ENCODE data around the gene ZNF491. TPM values are rescaled to one million over a fixed set of nuclear protein-coding genes. Genes with fewer than 3 reads are reported as not detected.
"Not testable (repeated sequence)": the region's sequence is repeated elsewhere in the genome, so short reads cannot be mapped to it uniquely, and the experiment has no call there.

The ZNF491 gene
- total RNA-seq, 1 donor from 2014 or later, result 5.2 TPM

- H3K36me3 ChIP-seq, result peaks cover 0 to 27% of the 10 kb centered on the region in 2 donors
- no peak overlapping the region for H3K4me3 ChIP-seq
- no peaks in the 10 kb centered on the region for H3K4me1 ChIP-seq
- no peak overlapping the region for H3K27ac ChIP-seq
- DNase-seq (ENCODE audit: extremely low spot score in 2 of 2), result no peak
- H3K27me3 ChIP-seq, result no peaks in the 10 kb centered on the region
- H3K9me3 ChIP-seq, result no peaks in the 10 kb centered on the region
- intact Hi-C loops (cut with DNase I), result no loop called here
- TF ChIP-seq CTCF (IDR thresholded peaks at IDR 0.05) (no peak), POLR2AphosphoS5 (IDR thresholded peaks at IDR 0.05; ENCODE audit: insufficient read depth in 1 of 2, low read depth in 1 of 2) (no peak), POLR2A (IDR thresholded peaks at IDR 0.05) (no peak)
Measured at GRCh38 chr19:11821474-11822109, 23.3 kb downstream of the ZNF491 start.

GRCh38 chr19:11828957-11829876, 30.9 kb downstream of the ZNF491 start:
- H3K4me3 ChIP-seq; intact Hi-C loops (cut with DNase I); H3K4me1 ChIP-seq; H3K27ac ChIP-seq; H3K27me3 ChIP-seq; DNase-seq (ENCODE audit: extremely low spot score in 2 of 2): not testable (repeated sequence)
- Histone ChIP-seq H3K36me3 (peaks cover 0 to 80% of the 10 kb centered on the region in 2 donors), H3K9me3 (peaks cover 29% of the 10 kb centered on the region)

- DNase-seq (ENCODE audit: extremely low spot score in 2 of 2), result no peak
- Histone ChIP-seq H3K4me1 (no peaks in the 10 kb centered on the region), H3K4me3 (peak overlapping the region in 1 of 2 donors; percentile 10), H3K9me3 (peaks cover 27% of the 10 kb centered on the region), H3K27me3 (no peaks in the 10 kb centered on the region), H3K36me3 (peaks cover 0 to 73% of the 10 kb centered on the region in 2 donors), H3K27ac (no peak overlapping the region)
- TF ChIP-seq CTCF (IDR thresholded peaks at IDR 0.05) (no peak), POLR2A (IDR thresholded peaks at IDR 0.05) (no peak), POLR2AphosphoS5 (IDR thresholded peaks at IDR 0.05; ENCODE audit: insufficient read depth in 1 of 2, low read depth in 1 of 2) (no peak)
- intact Hi-C loops (cut with DNase I), result no loop called here
Measured at GRCh38 chr19:11832253-11832912, 34.1 kb downstream of the ZNF491 start.

- DNase-seq (ENCODE audit: extremely low spot score in 2 of 2), result no peak
- intact Hi-C loops (cut with DNase I), result no loop called here
- no peaks in the 10 kb centered on the region for H3K27me3 ChIP-seq
- H3K4me3 ChIP-seq, result no peak overlapping the region
- TF ChIP-seq CTCF (IDR thresholded peaks at IDR 0.05), result no peak
- no peak for TF ChIP-seq POLR2A (IDR thresholded peaks at IDR 0.05)
- TF ChIP-seq POLR2AphosphoS5 (IDR thresholded peaks at IDR 0.05; ENCODE audit: insufficient read depth in 1 of 2, low read depth in 1 of 2), result no peak
- no peaks in the 10 kb centered on the region for H3K4me1 ChIP-seq
- H3K27ac ChIP-seq, result no peak overlapping the region
- peaks cover 0 to 63% of the 10 kb centered on the region in 2 donors for H3K36me3 ChIP-seq
- H3K9me3 ChIP-seq, result peaks cover 26% of the 10 kb centered on the region
Measured at GRCh38 chr19:11833541-11833940, 35.2 kb downstream of the ZNF491 start.

GRCh38 chr19:11835626-11836066, 37.3 kb downstream of the ZNF491 start:
- intact Hi-C loops (cut with DNase I); H3K27ac ChIP-seq: not testable (repeated sequence)

More at GRCh38 chr19:11835626-11836066, 37.3 kb downstream of the ZNF491 start:
- not testable (repeated sequence) for H3K4me1 ChIP-seq; H3K27me3 ChIP-seq; DNase-seq (ENCODE audit: extremely low spot score in 2 of 2); H3K4me3 ChIP-seq
- Histone ChIP-seq H3K36me3 (peaks cover 0 to 42% of the 10 kb centered on the region in 2 donors), H3K9me3 (peaks cover 26% of the 10 kb centered on the region)

Data from vagina (tissue), 2 donors.